Epidermal melanocyte (primary cell): ENCODE results near the gene COL23A1.

Source experiments
- DNase-seq: peaks from one replicate; pipeline ENCODE4 v3.0.0; 2011; ENCODE audit warnings: low spot score; ENCODE audit not compliant: insufficient read length

COL23A1 gene

GRCh38 chr5:178462816-178463215 lies 127.4 kb downstream of the COL23A1 start:
- no peak for DNase-seq

GRCh38 chr5:178462076-178462475 lies 128.1 kb downstream of the COL23A1 start:
- DNase-seq = no peak

DNA sequence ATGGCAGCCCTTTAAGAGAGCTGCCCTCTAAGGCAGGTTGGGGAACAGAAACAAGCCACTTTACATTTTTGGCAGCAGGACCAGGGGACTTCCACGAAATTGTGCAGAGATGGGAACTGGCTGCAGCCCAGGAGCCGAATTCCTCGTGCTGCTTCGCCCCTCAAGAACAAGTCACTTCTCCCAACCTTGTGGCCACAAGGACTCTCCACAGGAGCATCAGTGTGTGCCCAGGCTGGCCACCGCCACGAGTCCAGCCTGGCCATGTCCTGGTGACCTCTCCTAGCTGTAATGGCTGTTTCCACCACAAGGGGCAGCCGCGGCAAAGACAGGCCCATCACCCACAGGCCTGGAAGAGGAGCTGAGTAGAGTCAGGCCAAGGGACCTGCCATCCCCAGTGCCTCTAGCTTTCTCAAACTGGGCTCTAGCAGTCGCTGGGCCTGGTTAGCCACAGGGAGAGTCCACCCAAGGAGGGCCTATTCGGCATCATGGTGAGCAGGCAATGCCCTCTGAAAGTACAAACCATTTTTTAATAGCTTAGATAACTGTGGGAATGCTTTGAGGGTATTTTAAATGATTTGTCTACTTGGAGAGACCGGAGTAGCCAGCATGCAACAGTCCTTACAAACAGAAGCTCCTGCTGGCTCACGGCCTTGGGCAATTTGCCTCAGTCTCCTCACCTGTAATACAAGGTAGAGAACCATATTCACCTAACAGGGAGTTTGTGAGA lies 129.0 kb downstream of the COL23A1 start:
- DNase-seq = no peak

- DNase-seq = no peak
These were observed 129.6 kb downstream of the COL23A1 start for GRCh38 chr5:178460598-178460997.

DNA sequence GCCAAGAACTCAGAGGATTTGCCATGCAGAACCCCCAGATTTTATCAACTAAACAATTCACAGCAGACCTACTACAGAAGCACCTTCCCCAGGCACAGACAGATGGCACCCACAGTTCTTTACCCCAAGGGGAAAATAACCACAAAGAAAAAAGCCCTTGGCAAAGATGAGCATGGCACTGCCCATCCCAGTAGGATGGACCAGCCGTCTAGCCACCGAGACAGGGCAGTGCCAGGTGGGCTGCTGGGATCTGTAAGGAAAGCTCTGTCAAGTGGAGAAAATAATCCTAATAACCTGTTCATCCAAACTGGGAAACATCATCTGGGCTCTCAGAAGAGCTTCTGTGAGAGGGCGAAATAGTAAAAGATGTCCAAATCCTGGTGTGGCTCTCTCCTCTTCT lies 130.0 kb downstream of the COL23A1 start:
- no peak for DNase-seq

DNA sequence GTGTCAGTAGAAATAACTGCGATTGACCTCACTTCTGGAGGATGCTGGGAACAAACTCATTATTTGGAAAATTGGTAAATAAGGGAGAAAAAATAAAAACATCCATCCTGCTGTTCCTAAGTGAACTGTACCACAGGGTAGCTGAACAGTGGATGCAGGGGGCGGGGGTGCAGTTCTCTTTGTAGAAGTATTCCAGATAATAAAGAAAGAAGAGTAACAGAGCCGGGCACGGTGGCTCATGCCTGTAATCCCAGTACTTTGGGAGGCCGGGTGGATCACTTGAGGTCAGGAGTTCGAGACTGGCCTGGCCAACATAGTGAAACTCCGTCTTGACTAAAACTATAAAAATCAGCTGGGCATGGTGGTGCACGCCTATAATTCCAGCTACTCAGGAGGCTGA lies 132.1 kb downstream of the COL23A1 start:
- no peak for DNase-seq

- DNase-seq = no peak
These were observed 132.7 kb downstream of the COL23A1 start for GRCh38 chr5:178457471-178457870.

DNA sequence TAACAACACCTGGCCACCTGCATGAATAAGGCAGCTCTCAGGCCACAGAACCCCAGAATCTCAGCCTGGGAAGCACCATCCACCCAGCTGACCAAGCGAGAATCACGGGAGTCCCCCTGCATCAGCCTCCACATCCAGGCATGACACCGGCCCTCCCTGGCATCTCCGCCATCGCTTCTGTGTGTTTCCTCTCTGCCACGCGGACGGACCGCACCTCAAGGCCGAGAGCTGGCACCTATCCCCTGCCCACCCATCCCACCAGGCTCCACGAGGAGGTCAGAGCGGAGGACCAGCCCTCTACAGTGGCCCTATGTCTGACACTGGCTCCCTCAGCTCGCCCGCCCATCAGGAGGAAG lies 134.7 kb downstream of the COL23A1 start:
- no peak for DNase-seq

DNA sequence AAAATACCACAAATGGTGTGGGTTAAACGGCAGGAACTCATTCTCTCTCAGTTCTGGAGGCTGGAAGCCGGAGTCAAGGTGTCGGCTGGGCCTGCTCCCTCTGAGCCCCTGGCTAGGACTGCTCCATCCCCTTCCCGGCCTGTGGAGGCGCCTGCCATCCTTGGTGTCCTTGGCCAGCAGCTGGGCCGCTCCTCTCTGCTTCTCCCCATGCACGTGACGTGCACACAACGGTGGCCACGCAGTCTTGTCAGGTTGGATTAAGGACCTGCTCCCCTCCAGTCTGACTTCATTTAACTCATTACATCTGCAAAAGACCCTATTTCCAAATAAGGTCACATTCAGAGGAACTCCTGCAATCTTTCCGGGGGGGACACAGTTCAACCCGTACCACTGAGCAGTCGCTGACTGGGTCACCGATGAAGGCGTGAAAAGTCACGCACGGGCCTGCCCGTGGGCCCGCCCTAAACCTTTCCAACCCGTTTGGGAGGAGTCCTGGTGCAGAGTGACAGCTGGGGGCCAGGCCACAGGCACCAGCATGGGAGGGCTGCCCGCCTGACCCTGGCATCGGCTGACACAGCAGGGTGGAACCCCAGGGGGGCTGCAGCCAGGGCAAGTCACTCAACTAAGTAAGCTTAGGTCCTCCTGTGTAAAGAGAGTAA lies 135.2 kb downstream of the COL23A1 start:
- DNase-seq = no peak

DNA sequence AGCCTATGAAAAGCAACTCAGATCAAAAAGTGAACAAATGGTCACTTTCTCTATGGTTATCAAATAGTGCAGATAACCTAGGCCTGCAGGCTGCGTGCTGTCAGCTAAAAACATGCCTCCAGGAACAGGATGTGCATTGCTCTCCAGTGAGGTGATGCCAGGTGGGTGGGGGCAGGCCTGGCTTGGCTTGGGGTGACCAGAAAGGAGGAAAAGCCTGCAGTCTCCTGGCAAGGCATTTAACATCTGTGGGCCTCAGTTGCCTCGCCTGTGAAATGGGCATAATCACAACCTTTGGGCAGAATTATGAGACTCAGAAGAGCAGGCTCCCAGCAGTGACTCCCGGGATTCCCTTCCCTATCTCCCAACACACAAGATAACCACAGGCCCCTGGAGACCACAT lies 135.9 kb downstream of the COL23A1 start:
- DNase-seq = no peak

DNA sequence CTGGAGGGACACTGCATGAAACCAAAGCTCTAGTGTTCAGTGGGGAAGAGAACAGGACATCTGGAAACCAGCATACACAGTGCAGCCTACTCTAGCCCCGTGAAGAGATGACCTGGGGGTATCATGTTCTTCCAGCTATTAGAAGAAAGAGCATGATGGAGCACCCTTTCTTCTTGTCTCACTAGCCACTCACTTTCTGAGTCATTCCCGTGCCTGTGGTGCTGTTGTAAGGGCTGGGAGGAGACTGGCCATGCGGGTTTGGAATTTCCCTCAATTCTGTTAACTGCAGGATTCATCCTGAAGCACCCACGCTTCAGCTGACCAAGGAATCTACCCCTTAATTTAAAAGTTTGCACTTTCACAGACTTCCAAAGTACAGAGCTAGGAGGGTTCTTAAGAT lies 137.0 kb downstream of the COL23A1 start:
- no peak for DNase-seq

- DNase-seq = no peak
These were observed 139.8 kb downstream of the COL23A1 start for GRCh38 chr5:178450121-178451028.

- DNase-seq = no peak
These were observed 140.8 kb downstream of the COL23A1 start for GRCh38 chr5:178449163-178450070.

- DNase-seq = no peak
These were observed 144.7 kb downstream of the COL23A1 start for GRCh38 chr5:178445534-178445933.

DNA sequence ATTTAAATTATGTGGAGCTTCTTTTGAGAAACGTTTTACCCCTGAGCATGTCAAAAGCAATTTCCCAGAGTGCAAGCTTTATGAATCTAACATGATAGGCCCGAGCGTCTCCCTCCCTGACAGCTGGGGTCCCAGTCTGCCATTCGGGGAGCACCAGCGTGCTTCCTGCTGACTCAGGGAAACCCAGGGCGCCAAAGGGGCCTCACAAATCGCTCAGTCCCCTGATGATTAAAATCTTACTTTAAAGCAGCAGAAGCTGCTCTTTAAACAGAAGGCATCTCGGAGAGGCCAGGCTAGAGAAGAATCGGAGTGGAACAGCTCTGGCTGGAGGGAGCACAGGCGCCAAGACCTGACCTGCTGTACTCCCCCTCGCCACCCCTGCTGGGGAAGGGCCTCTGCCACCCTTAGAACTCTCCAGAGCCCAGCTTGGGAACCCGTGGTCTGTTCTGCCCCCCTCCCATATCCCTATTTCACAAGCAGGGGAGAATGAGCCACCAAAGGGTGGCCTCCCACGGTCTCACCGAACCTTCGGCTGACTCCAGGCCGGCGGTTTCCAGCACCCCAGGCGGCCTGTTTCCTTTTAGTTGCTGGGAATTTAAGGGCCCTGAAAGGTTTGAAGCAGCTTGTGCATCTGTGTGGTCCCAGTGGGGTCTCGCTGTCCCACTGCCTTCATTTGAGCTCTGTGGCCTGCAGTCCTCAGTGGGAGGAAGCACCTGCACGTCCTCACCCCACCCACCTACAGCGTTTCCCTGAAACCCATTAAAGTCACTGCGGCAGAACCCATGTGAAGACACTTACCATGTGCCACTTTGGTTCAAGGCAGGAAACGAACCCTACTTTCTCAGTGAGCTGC lies 147.6 kb downstream of the COL23A1 start:
- no peak for DNase-seq

DNA sequence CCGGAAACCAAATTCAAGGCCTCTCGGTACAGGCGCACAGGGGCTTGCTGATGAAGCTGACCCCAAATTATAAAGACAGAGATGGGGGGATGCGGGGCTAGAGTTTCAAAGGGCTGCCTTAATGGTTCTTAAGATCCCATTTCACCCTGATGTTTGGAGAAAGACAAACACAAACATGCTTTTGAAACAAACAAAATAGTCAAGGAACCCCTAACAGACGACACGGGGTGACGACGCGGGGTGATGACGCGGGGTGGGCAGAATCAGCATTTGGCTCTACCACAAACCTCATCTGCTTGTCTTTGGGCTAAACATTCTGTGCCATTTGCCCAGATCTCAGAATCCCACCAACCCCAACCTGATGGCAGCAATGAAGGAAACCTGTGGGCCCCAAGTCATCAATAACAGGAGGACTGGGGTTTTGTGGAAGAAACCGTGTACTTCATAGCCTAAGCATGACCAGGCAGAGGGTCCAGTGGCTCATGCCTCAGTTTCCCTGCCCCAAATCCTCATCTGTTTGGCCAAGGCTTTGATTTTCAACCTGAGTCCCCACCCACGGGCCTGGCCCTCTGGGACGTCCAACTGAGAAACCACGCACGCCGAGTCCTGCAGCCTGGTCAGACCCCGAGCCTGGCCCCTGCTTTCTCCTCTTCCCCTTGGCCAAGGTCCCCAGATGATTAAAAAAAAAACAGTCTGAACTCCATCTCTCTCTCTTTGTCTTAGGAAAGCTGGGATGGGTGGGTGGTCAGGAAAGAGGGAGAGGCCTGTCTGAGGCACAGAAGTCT lies 148.5 kb downstream of the COL23A1 start:
- no peak for DNase-seq

DNA sequence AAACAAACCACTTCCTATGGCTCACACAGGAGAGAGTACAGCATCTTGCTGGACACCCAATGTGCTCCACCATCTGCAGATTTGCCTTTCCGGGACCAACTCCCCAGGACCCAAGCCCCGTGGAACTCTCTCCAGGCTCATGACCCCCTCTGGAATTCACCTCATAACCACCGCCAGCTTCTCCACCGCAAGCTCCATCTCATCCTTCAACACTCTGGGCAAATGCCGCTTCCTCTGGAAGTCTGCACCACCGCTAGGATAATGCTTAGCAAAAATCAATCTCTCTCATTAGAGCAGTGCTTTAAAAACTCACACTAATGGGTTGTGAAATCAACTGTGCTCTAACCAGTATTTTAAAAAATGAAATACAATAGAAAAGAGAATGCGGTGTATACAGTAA lies 150.0 kb downstream of the COL23A1 start:
- no peak for DNase-seq

GRCh38 chr5:178439493-178440180 lies 150.6 kb downstream of the COL23A1 start:
- DNase-seq = no peak

- no peak for DNase-seq
These were observed 151.4 kb downstream of the COL23A1 start for GRCh38 chr5:178438796-178439195.
